ENCODE data around the gene CEL. TPM values are rescaled to one million over a fixed set of nuclear protein-coding genes. Genes with fewer than 3 reads are reported as not detected.
"Not testable (repeated sequence)": the region's sequence is repeated elsewhere in the genome, so short reads cannot be mapped to it uniquely, and the experiment has no call there.

Gene CEL
- total RNA-seq, 1 donor from 2014 or later: 1.9 TPM

DNA sequence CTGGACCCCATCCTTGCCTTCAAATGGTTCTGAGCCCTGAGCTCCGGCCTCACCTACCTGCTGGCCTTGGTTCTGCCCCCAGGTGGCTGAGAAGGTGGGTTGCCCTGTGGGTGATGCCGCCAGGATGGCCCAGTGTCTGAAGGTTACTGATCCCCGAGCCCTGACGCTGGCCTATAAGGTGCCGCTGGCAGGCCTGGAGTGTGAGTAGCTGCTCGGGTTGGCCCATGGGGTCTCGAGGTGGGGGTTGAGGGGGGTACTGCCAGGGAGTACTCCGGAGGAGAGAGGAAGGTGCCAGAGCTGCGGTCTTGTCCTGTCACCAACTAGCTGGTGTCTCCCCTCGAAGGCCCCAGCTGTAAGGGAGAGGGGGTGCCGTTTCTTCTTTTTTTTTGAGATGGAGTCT is 5.2 kb downstream of the CEL start:
- no peak for TF ChIP-seq CTCF (IDR thresholded peaks at IDR 0.05)
- Mint-ChIP-seq H3K4me1 (ENCODE audit: unreplicated experiment) (peaks cover 2% of the 10 kb centered on the region), H3K27ac (ENCODE audit: unreplicated experiment) (no peak overlapping the region), H3K9me3 (ENCODE audit: unreplicated experiment) (no peaks in the 10 kb centered on the region), H3K4me3 (ENCODE audit: unreplicated experiment) (no peak overlapping the region), H3K27me3 (ENCODE audit: unreplicated experiment) (no peaks in the 10 kb centered on the region), H3K36me3 (ENCODE audit: unreplicated experiment) (peaks cover 3% of the 10 kb centered on the region)
- no peak for DNase-seq (ENCODE audit: extremely low spot score, unreplicated experiment)

- Mint-ChIP-seq H3K36me3 (ENCODE audit: unreplicated experiment) (peaks cover 3% of the 10 kb centered on the region), H3K4me3 (ENCODE audit: unreplicated experiment) (no peak overlapping the region), H3K4me1 (ENCODE audit: unreplicated experiment) (no peaks in the 10 kb centered on the region), H3K9me3 (ENCODE audit: unreplicated experiment) (no peaks in the 10 kb centered on the region), H3K27me3 (ENCODE audit: unreplicated experiment) (no peaks in the 10 kb centered on the region), H3K27ac (ENCODE audit: unreplicated experiment) (no peak overlapping the region)
- DNase-seq (ENCODE audit: extremely low spot score, unreplicated experiment): no peak
- no peak for TF ChIP-seq CTCF (IDR thresholded peaks at IDR 0.05)
Measured at GRCh38 chr9:133067813-133068212, 6.0 kb downstream of the CEL start.

GRCh38 chr9:133068431-133068830 is 6.7 kb downstream of the CEL start:
- H3K27ac Mint-ChIP-seq (ENCODE audit: unreplicated experiment); H3K4me1 Mint-ChIP-seq (ENCODE audit: unreplicated experiment); H3K4me3 Mint-ChIP-seq (ENCODE audit: unreplicated experiment); H3K27me3 Mint-ChIP-seq (ENCODE audit: unreplicated experiment); H3K36me3 Mint-ChIP-seq (ENCODE audit: unreplicated experiment); H3K9me3 Mint-ChIP-seq (ENCODE audit: unreplicated experiment); DNase-seq (ENCODE audit: extremely low spot score, unreplicated experiment): not testable (repeated sequence)

GRCh38 chr9:133070500-133070961 is 8.8 kb downstream of the CEL start:
- peaks cover 21% of the 10 kb centered on the region for H3K4me1 Mint-ChIP-seq (ENCODE audit: unreplicated experiment)
- not testable (repeated sequence) for H3K27ac Mint-ChIP-seq (ENCODE audit: unreplicated experiment); H3K4me3 Mint-ChIP-seq (ENCODE audit: unreplicated experiment); H3K9me3 Mint-ChIP-seq (ENCODE audit: unreplicated experiment); DNase-seq (ENCODE audit: extremely low spot score, unreplicated experiment); H3K36me3 Mint-ChIP-seq (ENCODE audit: unreplicated experiment); H3K27me3 Mint-ChIP-seq (ENCODE audit: unreplicated experiment)

- H3K4me3 Mint-ChIP-seq (ENCODE audit: unreplicated experiment); H3K36me3 Mint-ChIP-seq (ENCODE audit: unreplicated experiment); H3K27me3 Mint-ChIP-seq (ENCODE audit: unreplicated experiment); H3K9me3 Mint-ChIP-seq (ENCODE audit: unreplicated experiment); H3K27ac Mint-ChIP-seq (ENCODE audit: unreplicated experiment); DNase-seq (ENCODE audit: extremely low spot score, unreplicated experiment): not testable (repeated sequence)
- H3K4me1 Mint-ChIP-seq (ENCODE audit: unreplicated experiment): peaks cover 25% of the 10 kb centered on the region
Measured at GRCh38 chr9:133070985-133071384, 9.2 kb downstream of the CEL start.

DNA sequence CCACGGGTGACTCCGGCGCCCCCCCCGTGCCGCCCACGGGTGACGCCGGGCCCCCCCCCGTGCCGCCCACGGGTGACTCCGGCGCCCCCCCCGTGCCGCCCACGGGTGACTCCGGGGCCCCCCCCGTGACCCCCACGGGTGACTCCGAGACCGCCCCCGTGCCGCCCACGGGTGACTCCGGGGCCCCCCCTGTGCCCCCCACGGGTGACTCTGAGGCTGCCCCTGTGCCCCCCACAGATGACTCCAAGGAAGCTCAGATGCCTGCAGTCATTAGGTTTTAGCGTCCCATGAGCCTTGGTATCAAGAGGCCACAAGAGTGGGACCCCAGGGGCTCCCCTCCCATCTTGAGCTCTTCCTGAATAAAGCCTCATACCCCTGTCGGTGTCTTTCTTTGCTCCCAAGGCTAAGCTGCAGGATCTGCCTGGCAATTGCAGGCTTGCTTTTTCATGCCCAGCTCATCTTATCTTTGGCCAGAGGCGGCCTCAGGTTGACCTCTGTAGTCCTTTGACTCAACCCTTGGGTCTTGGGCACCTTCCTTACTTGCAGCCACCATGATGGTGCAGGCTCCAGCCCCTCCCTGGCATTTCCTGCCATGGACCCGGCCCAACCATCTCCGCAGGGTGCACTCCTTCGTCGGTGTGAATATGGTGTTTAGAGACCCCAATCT is 9.8 kb downstream of the CEL start:
- Mint-ChIP-seq H3K27ac (ENCODE audit: unreplicated experiment) (no peak overlapping the region), H3K4me3 (ENCODE audit: unreplicated experiment) (no peak overlapping the region), H3K4me1 (ENCODE audit: unreplicated experiment) (peaks cover 32% of the 10 kb centered on the region), H3K9me3 (ENCODE audit: unreplicated experiment) (no peaks in the 10 kb centered on the region), H3K36me3 (ENCODE audit: unreplicated experiment) (peaks cover 3% of the 10 kb centered on the region), H3K27me3 (ENCODE audit: unreplicated experiment) (no peaks in the 10 kb centered on the region)
- no peak for DNase-seq (ENCODE audit: extremely low spot score, unreplicated experiment)
- TF ChIP-seq CTCF (IDR thresholded peaks at IDR 0.05): no peak

DNA sequence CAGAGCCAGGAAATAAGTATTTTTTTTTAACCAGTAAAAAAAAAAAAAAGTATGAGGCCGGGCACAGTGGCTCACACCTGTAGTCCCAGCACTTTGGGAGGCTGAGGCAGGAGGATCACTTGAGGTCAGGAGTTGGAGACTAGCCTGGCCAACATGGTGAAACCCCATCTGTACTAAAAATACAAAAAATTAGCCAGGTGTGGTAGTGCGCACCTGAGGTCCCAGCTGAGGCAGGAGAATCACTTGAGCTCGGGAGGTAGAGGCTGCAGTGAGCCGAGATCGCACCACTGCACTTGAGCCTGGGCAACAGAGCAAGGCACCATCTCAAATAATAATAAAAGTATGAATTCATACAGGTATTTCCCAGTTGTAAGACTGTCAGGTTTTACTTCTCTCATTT is 10.4 kb downstream of the CEL start:
- not testable (repeated sequence) for H3K9me3 Mint-ChIP-seq (ENCODE audit: unreplicated experiment); H3K36me3 Mint-ChIP-seq (ENCODE audit: unreplicated experiment); DNase-seq (ENCODE audit: extremely low spot score, unreplicated experiment); H3K4me3 Mint-ChIP-seq (ENCODE audit: unreplicated experiment); H3K27me3 Mint-ChIP-seq (ENCODE audit: unreplicated experiment); H3K27ac Mint-ChIP-seq (ENCODE audit: unreplicated experiment)
- peaks cover 37% of the 10 kb centered on the region for H3K4me1 Mint-ChIP-seq (ENCODE audit: unreplicated experiment)

Data from osteocyte (in vitro differentiated cells).